ENCODE data around the gene ORAI2. TPM values are rescaled to one million over a fixed set of nuclear protein-coding genes. Genes with fewer than 3 reads are reported as not detected.

ORAI2 gene
- total and polyA plus RNA-seq, 2 of the 13 experiments (the other 11 are each of a cell fraction or from before 2014, with no cell fraction given), result 3.0 to 6.0 TPM

- TF ChIP-seq ZNF276 (CRISPR knock-in tag; IDR thresholded peaks at IDR 0.05; ENCODE audit: low read depth), result no peak
- peak; percentile 55 for TF ChIP-seq ASH2L (IDR thresholded peaks at IDR 0.05; ENCODE audit: insufficient read length, low read depth, low read length)
- no peak for TF ChIP-seq CREB3 (CRISPR knock-in tag; IDR thresholded peaks at IDR 0.05)
- TF ChIP-seq ARNTL (CRISPR knock-in tag; IDR thresholded peaks at IDR 0.05), result 0 out of 2 replicates have a peak, but pooled peaks have one; percentile 58
- peak; percentile 71 for TF ChIP-seq HNF1B (CRISPR knock-in tag; IDR thresholded peaks at IDR 0.05)
- no peak for TF ChIP-seq ZNF207 (IDR thresholded peaks at IDR 0.05; ENCODE audit: borderline replicate concordance)
- TF ChIP-seq ATF5 (CRISPR knock-in tag; IDR thresholded peaks at IDR 0.05; ENCODE audit: low read depth), result no peak
- no peak; the same call in 1 of the 2 replicates for TF ChIP-seq SOX5 (CRISPR knock-in tag; IDR thresholded peaks at IDR 0.05; ENCODE audit: borderline replicate concordance)
- 0 out of 2 replicates have a peak, but pooled peaks have one; percentile 59 for TF ChIP-seq PCBP1 (IDR thresholded peaks at IDR 0.05; ENCODE audit: borderline replicate concordance, low read depth, low read length)
- TF ChIP-seq CREBL2 (CRISPR knock-in tag; IDR thresholded peaks at IDR 0.05; ENCODE audit: borderline replicate concordance), result no peak
- TF ChIP-seq ETV5 (CRISPR knock-in tag; IDR thresholded peaks at IDR 0.05; ENCODE audit: borderline replicate concordance), result peak; percentile 22; the same call in 1 of the 2 replicates
- no peak; the same call in 1 of the 2 replicates for TF ChIP-seq ZNF891 (CRISPR knock-in tag; IDR thresholded peaks at IDR 0.05)
- TF ChIP-seq YY1 (IDR thresholded peaks at IDR 0.05; ENCODE audit: insufficient read depth, insufficient replicate concordance, low read depth, low read length), result peak; percentile 79
- TF ChIP-seq POLR2AphosphoS2 (IDR thresholded peaks at IDR 0.05; ENCODE audit: low read depth, low read length), result 0 out of 2 replicates have a peak, but pooled peaks have one; percentile 86
- no peak for TF ChIP-seq MLLT10 (CRISPR knock-in tag; IDR thresholded peaks at IDR 0.05)
- TF ChIP-seq ZNF672 (CRISPR knock-in tag; IDR thresholded peaks at IDR 0.05), result no peak
- no peak for TF ChIP-seq MTERF4 (CRISPR knock-in tag; IDR thresholded peaks at IDR 0.05)
- TF ChIP-seq CHCHD3 (CRISPR knock-in tag; IDR thresholded peaks at IDR 0.05), result no peak
- TF ChIP-seq ZNF713 (CRISPR knock-in tag; IDR thresholded peaks at IDR 0.05), result no peak
- no peak for TF ChIP-seq CENPBD1 (CRISPR knock-in tag; IDR thresholded peaks at IDR 0.05; ENCODE audit: borderline replicate concordance, low read depth)
These were observed 37.3 kb upstream of the ORAI2 start, which contains the start of gene PRKRIP1 (continued) for GRCh38 chr7:102395873-102396709.

All from HepG2 (cell line).